Measurements from ENCODE around the gene WDR27.

The WDR27 gene

GRCh38 chr6:169415179-169415578 lies 286.6 kb downstream of the WDR27 start:
- no peaks in the 10 kb centered on the region for H3K27me3 Mint-ChIP-seq (ENCODE audit: low read depth, poor library complexity)
- peaks cover 60% of the 10 kb centered on the region for H3K9me3 Mint-ChIP-seq
- peaks cover 40% of the 10 kb centered on the region for H3K36me3 Mint-ChIP-seq (ENCODE audit: low read depth)
- no peak for TF ChIP-seq CTCF (IDR thresholded peaks at IDR 0.05)
- H3K4me1 Mint-ChIP-seq, result no peaks in the 10 kb centered on the region
- H3K27ac Mint-ChIP-seq, result no peak overlapping the region
- no peak overlapping the region for H3K4me3 Mint-ChIP-seq
- no peak for DNase-seq

GRCh38 chr6:169411722-169412121 lies 290.1 kb downstream of the WDR27 start:
- H3K4me3 Mint-ChIP-seq, result no peak overlapping the region
- peaks cover 65% of the 10 kb centered on the region for H3K9me3 Mint-ChIP-seq
- peaks cover 54% of the 10 kb centered on the region for H3K36me3 Mint-ChIP-seq (ENCODE audit: low read depth)
- H3K4me1 Mint-ChIP-seq, result no peaks in the 10 kb centered on the region
- H3K27ac Mint-ChIP-seq, result no peak overlapping the region
- no peak for TF ChIP-seq CTCF (IDR thresholded peaks at IDR 0.05)
- H3K27me3 Mint-ChIP-seq (ENCODE audit: low read depth, poor library complexity), result no peaks in the 10 kb centered on the region
- DNase-seq, result no peak

- no peak for TF ChIP-seq CTCF (IDR thresholded peaks at IDR 0.05)
- H3K36me3 Mint-ChIP-seq (ENCODE audit: low read depth), result peaks cover 54% of the 10 kb centered on the region
- no peaks in the 10 kb centered on the region for H3K27me3 Mint-ChIP-seq (ENCODE audit: low read depth, poor library complexity)
- H3K9me3 Mint-ChIP-seq, result peaks cover 64% of the 10 kb centered on the region
- no peaks in the 10 kb centered on the region for H3K4me1 Mint-ChIP-seq
- H3K4me3 Mint-ChIP-seq, result no peak overlapping the region
- no peak for DNase-seq
- no peak overlapping the region for H3K27ac Mint-ChIP-seq
Measured at GRCh38 chr6:169411296-169411695, 290.5 kb downstream of the WDR27 start.

GRCh38 chr6:169409742-169410312 lies 292.0 kb downstream of the WDR27 start:
- no peak for DNase-seq
- Mint-ChIP-seq H3K9me3 (peaks cover 50% of the 10 kb centered on the region), H3K27me3 (ENCODE audit: low read depth, poor library complexity) (no peaks in the 10 kb centered on the region)

GRCh38 chr6:169407325-169407724 lies 294.5 kb downstream of the WDR27 start:
- Mint-ChIP-seq H3K36me3 (ENCODE audit: low read depth) (peaks cover 22% of the 10 kb centered on the region), H3K4me3 (no peak overlapping the region), H3K9me3 (peaks cover 25% of the 10 kb centered on the region), H3K27me3 (ENCODE audit: low read depth, poor library complexity) (no peaks in the 10 kb centered on the region), H3K27ac (no peak overlapping the region), H3K4me1 (no peaks in the 10 kb centered on the region)
- DNase-seq, result no peak
- TF ChIP-seq CTCF (IDR thresholded peaks at IDR 0.05), result no peak

More at GRCh38 chr6:169409742-169410312, 292.0 kb downstream of the WDR27 start:
- no peak overlapping the region for H3K27ac Mint-ChIP-seq
- peaks cover 45% of the 10 kb centered on the region for H3K36me3 Mint-ChIP-seq (ENCODE audit: low read depth)
- H3K4me3 Mint-ChIP-seq, result no peak overlapping the region
- H3K4me1 Mint-ChIP-seq, result no peaks in the 10 kb centered on the region
- TF ChIP-seq CTCF (IDR thresholded peaks at IDR 0.05), result no peak

Data from nephron progenitor cell (in vitro differentiated cells).